Measurements from ENCODE around the gene CRYGN. TPM values are rescaled to one million over a fixed set of nuclear protein-coding genes. Genes with fewer than 3 reads are reported as not detected.

The CRYGN gene
- total RNA-seq, 4 donors from 2014 or later: not detected

- Histone ChIP-seq H3K27ac (no peak overlapping the region), H3K4me1 (peaks cover 12% of the 10 kb centered on the region), H3K4me3 (no peak overlapping the region), H3K36me3 (no peaks in the 10 kb centered on the region), H3K27me3 (no peaks in the 10 kb centered on the region), H3K9me3 (no peaks in the 10 kb centered on the region)
- 87% methylated on average over 8 of the region's 15 CpGs for WGBS
- TF ChIP-seq POLR2AphosphoS5 (IDR thresholded peaks at IDR 0.05) (no peak), POLR2A (IDR thresholded peaks at IDR 0.05) (no peak), EP300 (IDR thresholded peaks at IDR 0.05) (no peak)
- TF ChIP-seq, protein P1, sequence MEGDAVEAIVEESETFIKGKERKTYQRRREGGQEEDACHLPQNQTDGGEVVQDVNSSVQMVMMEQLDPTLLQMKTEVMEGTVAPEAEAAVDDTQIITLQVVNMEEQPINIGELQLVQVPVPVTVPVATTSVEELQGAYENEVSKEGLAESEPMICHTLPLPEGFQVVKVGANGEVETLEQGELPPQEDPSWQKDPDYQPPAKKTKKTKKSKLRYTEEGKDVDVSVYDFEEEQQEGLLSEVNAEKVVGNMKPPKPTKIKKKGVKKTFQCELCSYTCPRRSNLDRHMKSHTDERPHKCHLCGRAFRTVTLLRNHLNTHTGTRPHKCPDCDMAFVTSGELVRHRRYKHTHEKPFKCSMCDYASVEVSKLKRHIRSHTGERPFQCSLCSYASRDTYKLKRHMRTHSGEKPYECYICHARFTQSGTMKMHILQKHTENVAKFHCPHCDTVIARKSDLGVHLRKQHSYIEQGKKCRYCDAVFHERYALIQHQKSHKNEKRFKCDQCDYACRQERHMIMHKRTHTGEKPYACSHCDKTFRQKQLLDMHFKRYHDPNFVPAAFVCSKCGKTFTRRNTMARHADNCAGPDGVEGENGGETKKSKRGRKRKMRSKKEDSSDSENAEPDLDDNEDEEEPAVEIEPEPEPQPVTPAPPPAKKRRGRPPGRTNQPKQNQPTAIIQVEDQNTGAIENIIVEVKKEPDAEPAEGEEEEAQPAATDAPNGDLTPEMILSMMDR (IDR thresholded peaks at IDR 0.05): no peak
- DNase-seq (ENCODE audit: low spot score in 2 of 2): no peak
These were observed 6.1 kb downstream of the CRYGN start for GRCh38 chr7:151433721-151434400.

GRCh38 chr7:151432658-151433521 is 7.1 kb downstream of the CRYGN start:
- Histone ChIP-seq H3K9me3 (no peaks in the 10 kb centered on the region), H3K27ac (no peak overlapping the region), H3K27me3 (no peaks in the 10 kb centered on the region), H3K4me3 (no peak overlapping the region), H3K36me3 (no peaks in the 10 kb centered on the region), H3K4me1 (peaks cover 17% of the 10 kb centered on the region)
- 59% methylated on average over 14 of the region's 14 CpGs for WGBS
- no peak for DNase-seq (ENCODE audit: low spot score in 2 of 2)
- TF ChIP-seq POLR2AphosphoS5 (IDR thresholded peaks at IDR 0.05): no peak
- TF ChIP-seq, protein P1 (IDR thresholded peaks at IDR 0.05): peak in 1 of 2 donors; percentile 15

- Histone ChIP-seq H3K9me3 (no peaks in the 10 kb centered on the region), H3K36me3 (no peaks in the 10 kb centered on the region), H3K27me3 (no peaks in the 10 kb centered on the region), H3K27ac (no peak overlapping the region), H3K4me1 (peaks cover 22% of the 10 kb centered on the region), H3K4me3 (no peak overlapping the region)
- no peak for TF ChIP-seq POLR2AphosphoS5 (IDR thresholded peaks at IDR 0.05)
- TF ChIP-seq, protein P1 (IDR thresholded peaks at IDR 0.05): no peak
- TF ChIP-seq EP300 (IDR thresholded peaks at IDR 0.05): no peak
- no peak for TF ChIP-seq POLR2A (IDR thresholded peaks at IDR 0.05)
- DNase-seq (ENCODE audit: low spot score in 2 of 2): no peak
- WGBS: 93% methylated on average over 6 of the region's 25 CpGs
These were observed 8.1 kb downstream of the CRYGN start for GRCh38 chr7:151431768-151432311.

GRCh38 chr7:151431281-151431767 is 8.6 kb downstream of the CRYGN start:
- no peaks in the 10 kb centered on the region for H3K36me3 ChIP-seq
- no peak for DNase-seq (ENCODE audit: low spot score in 2 of 2)
- H3K9me3 ChIP-seq: no peaks in the 10 kb centered on the region
- H3K27ac ChIP-seq: no peak overlapping the region
- TF ChIP-seq, protein P1 (IDR thresholded peaks at IDR 0.05): no peak
- TF ChIP-seq POLR2A (IDR thresholded peaks at IDR 0.05) (no peak), EP300 (IDR thresholded peaks at IDR 0.05) (no peak), POLR2AphosphoS5 (IDR thresholded peaks at IDR 0.05) (no peak)
- H3K4me1 ChIP-seq: peaks cover 27% of the 10 kb centered on the region
- H3K4me3 ChIP-seq: no peak overlapping the region
- H3K27me3 ChIP-seq: no peaks in the 10 kb centered on the region
- 91% methylated on average over 5 of the region's 13 CpGs for WGBS
